A549 (cell line): ENCODE measurements around the gene SORCS2.

Experiments used
- MAFK ChIP-seq: fragments of 450-650 bp; IDR thresholded peaks from 2 replicates; pipeline ENCODE4 v1.6.1; 2014; ENCODE audit not compliant: partially characterized antibody
- POLR2A ChIP-seq: IDR thresholded peaks from 2 replicates; pipeline ENCODE4 v1.6.1; 2012; ENCODE audit warnings: mild to moderate bottlenecking, low read length
- TF ChIP-seq, protein P1 (sequence below): IDR thresholded peaks from 2 replicates; pipeline ENCODE4 v1.6.1; 2012; ENCODE audit warnings: low read depth, borderline replicate concordance

DNA sequence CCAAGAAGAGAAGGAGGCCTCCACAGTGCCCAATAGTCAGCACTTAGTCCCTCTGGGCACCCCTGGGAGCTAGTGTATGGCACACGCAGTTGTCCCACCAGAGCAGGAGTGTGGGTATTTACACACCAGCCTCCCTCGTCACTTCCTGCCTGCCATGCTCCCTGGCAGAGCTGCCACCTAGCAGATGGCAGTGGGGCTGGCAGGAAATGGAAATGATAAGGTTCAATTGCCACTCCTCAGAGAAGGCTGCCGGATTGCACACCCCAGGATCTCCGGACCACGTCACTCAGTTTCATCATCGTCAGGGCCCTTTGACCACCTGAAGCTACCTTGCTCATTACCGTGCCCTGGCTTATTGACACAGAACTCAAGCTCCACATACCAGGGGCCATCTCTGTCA, 415.7 kb downstream of the SORCS2 start:
- no peak for TF ChIP-seq MAFK
- no peak for TF ChIP-seq POLR2A
- TF ChIP-seq, protein P1, sequence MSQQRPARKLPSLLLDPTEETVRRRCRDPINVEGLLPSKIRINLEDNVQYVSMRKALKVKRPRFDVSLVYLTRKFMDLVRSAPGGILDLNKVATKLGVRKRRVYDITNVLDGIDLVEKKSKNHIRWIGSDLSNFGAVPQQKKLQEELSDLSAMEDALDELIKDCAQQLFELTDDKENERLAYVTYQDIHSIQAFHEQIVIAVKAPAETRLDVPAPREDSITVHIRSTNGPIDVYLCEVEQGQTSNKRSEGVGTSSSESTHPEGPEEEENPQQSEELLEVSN: no peak
